Measurements from ENCODE around the gene PPM1H.
"Not testable (repeated sequence)": the region's sequence is repeated elsewhere in the genome, so short reads cannot be mapped to it uniquely, and the experiment has no call there.

Gene PPM1H

DNA sequence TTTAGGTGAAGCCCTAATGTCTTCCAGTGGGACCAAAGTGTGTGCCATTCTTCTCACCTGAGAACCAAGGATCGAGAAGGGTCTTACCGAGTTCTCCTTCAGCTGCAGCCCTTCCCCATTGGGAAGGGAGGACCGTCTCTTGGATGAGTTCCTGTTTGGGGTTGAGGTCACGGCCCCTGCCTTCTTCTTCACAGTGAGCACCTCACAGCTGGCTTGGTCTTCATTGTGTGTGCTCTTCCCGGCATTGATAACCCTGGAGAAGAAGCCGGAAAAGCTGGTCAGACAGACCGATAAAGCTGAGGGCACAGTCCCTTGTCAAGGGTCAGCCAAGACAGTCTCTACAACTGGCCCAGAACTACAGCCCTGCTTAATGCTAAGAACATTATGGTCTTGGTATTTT lies 102.9 kb downstream of the PPM1H start:
- no peak for DNase-seq

DNA sequence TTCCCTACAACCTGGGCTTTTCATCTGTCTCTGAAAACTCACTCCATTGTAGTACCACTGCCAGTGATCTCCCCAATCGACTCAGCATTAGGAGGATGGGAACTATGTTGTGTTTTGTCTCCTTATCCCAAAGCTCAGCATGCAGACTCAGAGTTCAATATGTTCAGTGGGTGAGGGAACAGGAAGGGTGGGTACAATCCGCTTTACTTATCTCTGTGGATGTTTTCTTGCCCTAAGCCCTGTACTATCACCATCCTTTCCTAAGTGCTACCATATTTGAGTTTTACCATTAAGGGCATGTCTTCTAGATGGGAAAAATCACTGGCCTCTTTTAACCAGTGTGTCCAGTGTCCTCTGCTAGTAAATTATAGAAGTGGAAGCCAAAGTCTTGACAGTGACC lies 107.1 kb downstream of the PPM1H start:
- DNase-seq, result no peak

DNA sequence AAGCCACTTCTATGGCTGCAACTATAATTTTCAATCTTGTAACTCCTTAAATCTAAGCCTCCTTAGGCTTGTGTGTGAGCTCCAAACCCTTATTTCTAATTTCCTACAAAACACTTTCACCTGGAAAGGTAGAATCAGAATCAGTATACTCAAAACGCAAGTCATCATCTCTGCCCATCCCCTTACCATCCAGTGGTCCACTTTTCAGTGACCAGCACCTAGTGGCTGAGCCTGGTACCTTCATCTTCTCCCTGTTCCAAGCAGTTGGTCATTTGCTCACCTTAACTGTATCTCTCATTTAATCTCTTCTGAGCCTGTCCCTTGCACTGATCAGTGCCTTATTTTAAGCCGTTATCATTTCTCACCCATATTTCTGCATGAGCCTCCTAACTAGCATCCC lies 107.9 kb downstream of the PPM1H start:
- no peak for DNase-seq

DNA sequence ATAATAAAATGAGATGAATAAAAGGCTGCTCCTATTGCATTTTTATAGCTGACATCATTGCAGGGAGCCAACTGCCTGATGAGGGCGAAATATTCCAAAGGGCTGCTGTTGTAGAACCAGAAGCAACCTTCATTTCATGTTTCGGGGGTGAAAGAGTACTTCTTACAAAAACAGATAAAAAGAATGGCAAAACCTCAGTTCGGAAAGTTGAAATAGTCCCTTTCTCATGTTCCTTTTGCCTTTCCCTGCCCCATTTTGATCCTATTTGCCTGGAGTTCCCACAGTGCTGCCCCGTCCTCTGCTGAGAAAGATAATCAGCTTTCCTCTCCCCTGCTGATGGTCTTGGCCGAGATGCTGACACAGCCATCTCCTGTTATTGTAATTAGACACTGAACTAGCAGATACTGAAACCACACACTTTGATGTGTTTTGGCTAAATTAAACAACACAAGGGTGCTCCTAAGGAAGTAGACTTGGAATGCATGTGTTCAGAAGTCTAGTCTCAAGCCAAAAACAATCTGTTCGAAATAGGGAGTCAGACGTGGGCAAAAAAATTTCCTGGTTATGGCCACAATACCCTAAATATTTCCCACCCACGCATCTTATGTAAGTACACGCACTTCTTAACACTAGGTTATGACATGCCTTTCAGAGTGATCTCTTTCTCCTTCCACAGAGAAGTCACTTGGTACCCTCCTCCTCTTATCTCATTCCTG lies 117.2 kb downstream of the PPM1H start:
- no peak for DNase-seq

DNA sequence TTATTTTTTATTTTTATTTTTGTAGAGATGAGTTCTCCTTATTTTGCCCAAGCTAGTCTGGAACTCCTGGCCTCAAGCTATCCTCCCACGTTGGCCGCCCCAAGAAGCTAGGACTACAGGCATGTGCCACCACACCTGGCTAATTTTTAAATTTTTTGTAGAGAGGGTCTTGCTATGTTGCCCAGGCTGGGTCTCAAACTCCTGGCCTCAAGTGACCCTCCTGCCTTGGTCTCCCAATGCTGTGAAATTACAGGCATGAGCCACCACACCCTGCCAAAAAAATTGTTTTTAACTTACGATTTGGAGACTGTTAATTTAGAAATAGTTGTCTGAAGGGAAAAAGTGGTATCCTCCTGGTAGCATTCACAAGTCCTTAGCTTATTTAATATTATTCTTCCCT lies 120.7 kb downstream of the PPM1H start:
- DNase-seq, result no peak

DNA sequence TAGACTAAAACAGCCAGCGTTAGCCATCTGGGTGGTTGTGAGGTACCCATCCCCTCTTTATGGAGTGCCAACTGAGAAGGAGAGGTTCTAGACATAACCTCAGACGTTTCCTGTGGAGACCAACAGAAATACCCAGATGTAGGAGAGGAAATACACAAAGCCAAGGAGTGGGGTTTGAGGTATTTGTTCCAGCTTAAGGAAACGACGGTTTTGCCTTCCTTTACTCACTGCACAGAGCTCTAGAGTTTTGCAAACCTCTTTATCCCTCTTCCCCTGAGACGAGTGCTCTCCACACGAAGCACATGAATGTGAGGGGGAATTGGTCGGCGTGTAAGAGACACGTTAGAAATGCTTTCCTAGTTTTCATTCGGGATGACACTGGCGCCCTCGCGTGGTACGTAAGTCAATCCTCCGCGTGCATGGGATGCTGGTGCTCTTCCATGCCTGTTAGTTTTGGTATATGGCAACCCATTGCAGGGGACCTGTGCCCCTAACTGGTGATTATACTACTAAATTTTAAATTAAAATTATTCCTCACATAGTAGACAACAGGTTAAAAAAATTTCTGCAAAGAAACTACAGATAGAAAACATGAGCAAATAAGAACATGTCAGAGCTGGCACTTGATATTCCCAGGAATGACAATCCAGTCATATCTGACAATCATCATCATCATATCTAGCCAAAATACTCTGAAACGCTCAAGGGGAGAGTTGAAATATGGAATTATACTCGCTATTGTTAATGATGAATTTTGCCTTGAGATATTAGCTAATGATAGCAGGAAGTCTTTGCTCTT lies 121.7 kb downstream of the PPM1H start:
- no peak for DNase-seq

DNA sequence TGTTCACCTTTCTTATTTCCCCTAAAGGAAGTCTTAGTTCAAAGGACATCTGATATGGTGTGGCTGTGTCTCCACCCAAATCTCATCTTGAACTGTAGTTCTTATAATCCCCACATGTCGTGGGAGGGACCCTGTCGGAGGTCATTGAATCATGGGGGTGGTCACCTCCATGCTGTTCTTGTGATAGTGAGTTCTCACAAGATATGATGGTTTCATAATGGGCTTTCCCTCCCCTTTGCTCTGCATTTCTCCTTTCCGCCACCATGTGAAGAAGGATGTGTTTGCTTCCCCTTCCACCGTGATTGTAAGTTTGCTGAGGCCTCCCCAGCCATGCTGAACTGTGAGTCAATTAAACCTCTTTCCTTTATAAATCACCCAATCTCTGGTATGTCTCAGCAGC lies 123.5 kb downstream of the PPM1H start:
- DNase-seq, result not testable (repeated sequence)

DNA sequence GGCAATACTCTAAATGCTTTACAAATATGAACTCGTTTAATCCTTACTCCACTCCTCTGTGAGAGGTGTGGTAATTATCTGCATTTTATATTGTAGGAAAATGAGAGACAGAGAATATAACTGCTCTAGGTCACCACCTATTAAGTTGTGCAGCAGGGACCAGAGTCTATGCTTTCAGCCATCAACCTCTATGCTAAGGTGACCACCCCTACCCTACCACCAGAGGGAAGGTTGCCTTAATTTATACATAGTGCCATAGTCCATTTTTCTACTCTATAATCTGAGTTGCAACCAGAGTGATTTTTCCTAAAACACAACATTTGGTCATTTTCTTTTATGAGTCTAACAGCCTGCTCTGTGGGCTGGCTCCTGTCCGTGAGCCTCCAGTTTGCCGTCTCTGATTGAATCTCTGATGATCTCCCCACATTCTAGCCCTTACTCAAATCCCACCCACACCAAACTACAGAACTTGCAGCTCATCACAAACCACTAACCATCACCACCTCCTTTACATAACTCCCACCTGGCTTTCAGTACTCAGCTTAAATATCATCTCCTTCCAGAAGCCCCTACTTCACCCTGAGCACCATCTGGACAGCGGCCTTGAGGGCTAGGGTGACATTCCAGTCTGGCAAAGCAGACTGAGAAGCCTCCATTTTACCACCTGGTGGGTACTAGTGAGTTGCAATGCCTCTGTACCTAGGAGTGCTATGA lies 126.6 kb downstream of the PPM1H start:
- DNase-seq, result no peak

DNA sequence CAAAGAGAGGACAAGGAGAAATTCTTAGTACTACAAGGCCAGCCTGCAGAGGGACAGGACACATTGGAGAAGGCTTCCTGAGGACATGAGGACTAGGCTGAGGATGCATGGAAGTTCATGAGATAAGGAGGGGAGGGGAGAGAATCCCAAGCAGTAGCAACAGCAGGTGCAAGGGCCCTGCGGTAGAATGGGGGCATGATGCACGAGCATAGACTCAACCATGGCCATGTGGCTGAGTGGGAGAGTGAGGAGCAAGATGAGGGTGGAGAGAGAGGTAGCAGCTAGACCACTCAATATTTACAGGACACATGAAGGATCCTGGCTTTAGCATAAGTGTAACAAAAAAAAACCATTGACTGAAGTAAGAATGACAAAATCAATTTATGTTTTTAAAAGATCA lies 128.1 kb downstream of the PPM1H start:
- no peak for DNase-seq

DNA sequence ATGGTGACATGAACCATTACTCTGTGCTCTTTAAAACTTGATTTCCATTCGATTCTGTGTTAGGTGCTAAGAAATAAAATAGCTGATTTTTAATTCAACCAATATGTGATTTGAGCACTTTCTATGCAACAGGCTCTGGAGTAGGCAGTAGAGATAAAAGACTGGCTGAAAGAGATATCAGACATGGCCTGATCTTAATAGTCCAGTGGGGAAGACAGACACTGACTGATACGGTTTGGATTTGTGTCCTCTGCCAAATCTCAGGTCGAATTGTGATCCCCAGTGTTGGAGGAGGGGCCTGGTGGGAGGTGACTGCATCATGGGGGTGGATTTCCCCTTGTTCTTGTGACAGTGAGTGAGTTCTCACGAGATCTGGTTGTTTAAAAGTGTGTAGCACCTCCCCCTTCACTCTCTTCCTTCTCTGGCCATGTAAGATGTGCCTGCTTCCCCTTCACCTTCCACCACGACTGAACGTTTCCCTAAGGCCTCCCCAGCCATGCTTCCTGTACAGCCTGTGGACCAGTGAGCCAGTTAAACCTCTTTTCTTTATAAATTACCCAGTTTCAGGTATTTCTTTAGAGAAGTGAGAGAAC lies 128.6 kb downstream of the PPM1H start:
- DNase-seq, result no peak

DNA sequence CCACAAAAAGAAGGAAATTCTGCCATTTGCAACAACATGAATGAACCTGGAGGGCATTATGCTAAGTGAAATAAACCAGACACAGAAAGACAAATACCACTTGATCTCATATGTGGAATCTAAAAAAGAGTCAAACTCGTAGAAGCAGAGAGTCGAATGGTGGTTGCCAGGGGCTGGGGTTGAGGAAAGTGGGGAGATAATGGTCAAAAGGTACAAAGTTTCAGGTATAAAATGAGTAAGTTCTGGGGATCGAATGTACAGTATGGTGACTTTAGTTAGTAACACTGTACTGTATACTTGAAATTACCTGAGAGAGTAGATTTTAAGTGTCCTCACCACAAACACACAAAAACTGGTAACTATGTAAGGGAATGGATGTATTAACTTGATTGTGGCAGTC lies 129.4 kb downstream of the PPM1H start:
- no peak for DNase-seq

DNA sequence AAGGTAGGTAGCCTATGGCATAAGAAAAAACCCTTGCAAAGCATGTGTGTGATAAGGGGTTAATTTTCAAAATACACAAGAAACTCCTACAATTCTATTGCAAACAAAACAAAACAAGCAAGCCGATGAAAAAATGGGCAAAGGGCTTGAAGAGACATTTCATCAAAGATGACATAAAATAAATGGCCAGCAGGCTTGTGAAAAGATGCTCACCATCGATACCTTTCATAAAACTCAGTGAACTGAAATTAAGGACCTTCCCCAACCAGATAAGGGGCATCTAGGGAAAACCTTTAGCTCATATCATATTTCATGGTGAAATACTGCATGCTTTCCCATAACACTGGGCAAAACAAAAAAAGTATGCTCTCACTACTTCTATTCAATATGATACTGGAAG lies 131.2 kb downstream of the PPM1H start:
- no peak for DNase-seq

DNA sequence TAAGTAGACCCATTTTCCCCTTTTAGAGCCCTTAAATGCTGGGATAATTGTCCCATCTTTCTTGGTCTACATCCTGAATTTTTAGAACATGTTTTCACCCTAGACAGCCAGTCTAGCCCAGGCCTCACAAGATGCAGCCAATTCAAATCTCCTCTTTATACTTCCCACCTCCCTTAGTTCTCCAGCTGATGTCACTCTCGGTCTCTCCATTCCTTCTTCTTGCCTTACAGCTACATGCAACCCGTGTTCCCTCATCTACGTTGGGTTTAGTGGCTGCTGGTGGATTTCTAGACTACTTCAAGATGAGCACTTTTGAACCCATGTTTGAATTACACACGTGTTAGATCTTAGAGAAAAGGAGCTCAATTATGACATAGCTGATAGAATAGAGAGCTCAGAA lies 132.0 kb downstream of the PPM1H start:
- no peak for DNase-seq

DNA sequence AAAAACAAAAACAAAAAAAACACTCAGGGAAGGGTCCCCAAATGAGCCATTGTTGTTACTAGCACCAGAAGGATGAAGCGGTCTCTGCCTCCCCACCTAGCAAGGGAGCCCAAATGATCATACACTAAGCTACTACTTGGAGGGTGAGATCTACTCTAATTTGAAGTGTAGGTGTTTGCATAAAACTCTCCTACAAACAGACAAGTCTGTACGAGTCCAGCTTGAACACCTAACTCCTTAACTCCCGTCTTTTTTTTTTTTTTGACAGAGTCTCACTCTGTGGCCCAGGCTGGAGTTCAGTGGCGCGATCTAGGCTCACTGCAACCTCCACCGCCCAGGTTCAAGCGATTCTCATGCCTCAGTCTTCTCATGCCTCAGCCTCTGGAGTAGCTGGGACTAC lies 132.6 kb downstream of the PPM1H start:
- no peak for DNase-seq

DNA sequence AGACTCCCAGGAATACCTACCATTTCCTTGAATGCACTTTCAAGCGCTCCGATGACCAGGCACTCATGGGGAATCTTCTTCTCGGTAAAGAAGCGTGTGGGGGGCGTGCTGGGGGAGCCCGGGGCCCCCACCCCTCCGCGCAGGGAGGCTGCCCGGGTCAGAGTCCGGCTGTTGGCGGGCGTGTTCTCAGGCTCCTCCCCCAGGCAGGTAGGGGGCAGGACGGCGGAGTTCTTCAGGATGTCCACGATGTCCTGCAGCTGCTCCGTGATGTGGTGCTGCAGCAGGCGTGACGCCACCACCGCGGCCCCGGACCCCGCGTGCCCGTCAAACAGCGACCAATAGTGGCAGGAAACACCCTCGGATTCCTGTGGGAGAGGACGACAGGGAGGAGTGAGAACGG lies 133.2 kb downstream of the PPM1H start:
- DNase-seq, result no peak

DNA sequence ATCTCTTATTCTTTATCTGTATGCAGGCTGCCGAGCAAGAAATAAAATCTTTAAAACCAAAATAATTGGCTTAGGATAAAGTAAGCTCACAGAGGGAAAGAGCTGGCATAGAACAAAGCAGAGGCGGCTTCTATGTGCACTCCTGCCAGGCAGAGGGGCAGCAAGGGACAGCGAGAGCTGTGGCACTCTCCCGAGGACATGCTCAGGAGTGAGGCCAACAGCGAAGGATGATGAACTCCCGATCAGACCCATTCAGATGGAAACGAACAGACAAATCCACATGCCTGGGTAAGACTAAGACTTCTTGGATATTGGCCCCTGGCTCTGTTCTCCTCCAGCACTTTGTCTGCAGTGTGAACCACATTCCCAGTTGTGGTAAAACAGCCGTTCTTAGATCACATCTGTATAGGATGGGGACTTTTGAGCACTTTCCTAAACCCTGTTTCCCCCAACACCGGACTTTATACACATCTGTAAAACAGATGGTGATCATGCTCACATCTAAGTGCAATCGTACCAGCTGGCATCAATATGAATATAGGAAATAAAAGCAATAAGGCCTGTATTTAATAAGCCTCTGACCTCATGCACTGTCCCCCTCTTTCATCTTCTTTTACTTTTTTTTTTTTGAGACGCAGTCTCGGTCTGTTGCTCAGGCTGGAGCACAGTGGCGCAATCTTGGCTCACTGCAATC lies 134.1 kb downstream of the PPM1H start:
- no peak for DNase-seq

DNA sequence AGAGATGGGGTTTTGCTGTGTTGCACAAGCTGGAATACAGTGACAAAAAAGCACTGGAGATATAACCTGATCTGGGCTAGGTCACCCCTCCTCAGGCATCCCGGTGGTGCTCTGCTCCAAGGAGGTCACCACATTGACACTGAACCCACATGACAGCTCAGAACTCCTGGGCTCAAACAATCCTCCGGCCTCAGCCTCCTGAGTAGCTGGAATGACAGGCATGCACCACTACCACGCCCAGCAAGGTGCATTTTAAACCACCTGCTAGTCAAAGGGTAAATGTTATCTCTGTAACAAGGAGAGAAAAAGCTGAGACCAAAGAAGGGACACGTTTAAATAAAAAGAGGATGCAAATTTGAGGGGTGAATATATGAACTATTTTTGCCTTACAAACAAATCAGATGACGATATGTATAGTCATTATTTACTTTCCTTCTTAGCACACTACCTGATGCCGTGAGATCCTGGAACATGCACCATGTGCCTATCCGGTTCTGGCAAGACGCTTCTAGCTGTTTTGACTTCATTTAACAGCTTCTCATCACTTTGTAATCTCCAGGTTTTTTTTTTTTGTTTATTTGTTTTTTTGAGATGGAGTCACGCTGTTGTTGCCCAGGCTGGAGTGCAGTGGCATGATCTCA lies 135.1 kb downstream of the PPM1H start:
- DNase-seq, result no peak

DNA sequence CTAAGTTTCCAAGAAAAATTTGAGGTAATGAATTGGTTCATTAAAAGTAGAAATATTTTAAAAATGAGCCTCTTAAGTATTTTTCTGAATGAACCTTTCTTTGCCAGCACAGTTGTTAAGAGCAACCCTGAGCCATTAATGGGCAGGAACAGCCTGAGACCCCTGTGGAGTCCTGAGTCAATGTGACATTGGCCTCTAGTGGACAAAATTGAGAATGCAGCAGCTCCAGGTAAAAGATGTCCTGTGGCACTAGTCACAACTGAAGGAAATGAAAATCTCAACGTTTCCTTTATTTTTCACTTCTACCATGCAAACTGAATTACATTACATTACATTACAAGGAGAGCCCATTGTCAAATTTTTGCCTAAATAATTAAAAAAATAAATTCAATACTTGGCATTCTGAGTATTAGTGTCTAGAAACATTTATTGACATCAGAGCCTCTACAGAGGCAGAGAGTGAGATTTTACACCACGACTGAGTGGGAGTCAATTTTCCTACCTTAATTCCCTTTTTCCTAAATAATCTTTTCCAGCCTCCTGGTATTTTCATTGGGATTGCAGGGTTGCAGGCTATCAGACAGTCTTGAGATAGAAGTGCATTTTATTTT lies 135.7 kb downstream of the PPM1H start:
- DNase-seq, result no peak

DNA sequence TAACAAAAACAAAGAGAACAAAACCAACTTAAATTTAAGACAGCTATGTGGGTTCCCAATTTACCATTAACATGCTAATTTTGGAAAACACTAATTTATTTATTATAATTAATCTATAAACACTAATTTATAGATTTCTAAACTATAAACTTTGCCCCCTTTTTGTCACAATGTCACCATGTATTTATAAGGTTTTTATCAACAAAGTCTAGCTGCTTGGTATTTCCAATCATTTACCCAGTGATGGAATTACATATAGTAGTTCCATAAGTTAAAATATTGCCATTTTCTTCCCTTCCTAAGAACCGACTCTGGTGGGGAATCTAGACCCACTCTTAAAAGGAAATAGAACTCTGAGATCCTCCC lies 140.7 kb downstream of the PPM1H start:
- no peak for DNase-seq

DNA sequence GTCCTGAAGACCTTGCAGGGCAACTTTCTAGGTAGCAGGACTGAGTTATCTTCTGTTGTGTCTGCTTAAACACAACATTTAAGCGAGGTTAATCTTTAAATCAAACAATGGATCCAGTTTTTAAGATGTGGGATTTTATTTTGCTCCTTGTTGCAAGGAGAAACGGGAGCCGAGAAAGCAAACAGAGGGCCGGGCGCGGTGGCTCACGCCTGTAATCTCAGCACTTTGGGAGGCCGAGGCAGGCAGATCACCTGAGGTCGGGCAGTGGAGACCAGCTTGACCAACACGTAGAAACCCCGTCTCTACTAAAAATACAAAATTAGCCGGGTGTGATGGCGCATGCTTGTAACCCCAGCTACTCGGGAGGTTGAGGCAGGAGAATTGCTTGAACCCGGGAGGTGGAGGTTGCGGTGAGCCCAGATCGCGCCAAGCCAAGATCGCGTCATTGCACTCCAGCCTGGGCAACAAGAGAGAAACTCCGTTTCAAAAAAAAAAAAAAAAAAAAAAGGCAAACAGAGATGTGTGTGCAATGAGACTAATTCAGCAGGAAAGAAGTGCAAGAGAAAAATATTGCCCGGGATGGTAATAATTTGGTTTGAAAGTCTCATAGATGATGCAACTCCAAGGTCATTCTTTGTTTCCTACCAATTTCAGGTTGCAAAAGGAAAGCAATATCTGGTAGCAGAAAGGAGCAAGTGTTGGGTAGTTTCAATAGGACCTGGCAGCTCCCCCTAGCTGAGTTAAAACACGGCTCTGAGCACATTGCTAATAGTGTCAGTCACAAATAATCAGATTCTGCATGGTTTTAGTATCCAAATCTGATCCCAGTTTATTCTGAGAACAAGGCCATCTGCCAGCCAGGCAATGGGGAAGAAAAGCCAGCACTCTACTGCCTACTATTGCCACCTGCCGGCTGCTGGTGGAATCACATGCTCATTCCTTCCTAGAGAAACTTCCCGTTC lies 141.4 kb downstream of the PPM1H start:
- DNase-seq, result peak; percentile 49

Measured in GF-D8 (cell line).